IPS DF 6.9 (cell line): Measurements from ENCODE around the gene WDR53.
"Not testable (repeated sequence)": the region's sequence is repeated elsewhere in the genome, so short reads cannot be mapped to it uniquely, and the experiment has no call there.

ENCODE experiments used
- DNase-seq: peaks from one replicate; pipeline ENCODE4 v3.0.0-alpha.2; 2013; ENCODE audit warnings: low read depth, low spot score
- H3K27ac ChIP-seq: one replicate; pipeline ENCODE4 v1.5.1; 2013; ENCODE audit warnings: low read length, control low read depth
- H3K27me3 ChIP-seq: 2 replicates; pipeline ENCODE4 v1.6.1; 2013; ENCODE audit warnings: mild to moderate bottlenecking, low read length; ENCODE audit not compliant: control insufficient read depth, insufficient read depth
- H3K36me3 ChIP-seq: 2 replicates; pipeline ENCODE4 v1.6.1; 2013; ENCODE audit warnings: low read length; ENCODE audit not compliant: control insufficient read depth, insufficient read depth
- H3K4me1 ChIP-seq: 2 replicates; pipeline ENCODE4 v1.6.1; 2013; ENCODE audit warnings: low read length; ENCODE audit not compliant: control insufficient read depth, insufficient read depth
- H3K4me3 ChIP-seq: 2 replicates; pipeline ENCODE4 v1.5.1; 2013; ENCODE audit warnings: mild to moderate bottlenecking, low read length
- H3K9me3 ChIP-seq: 2 replicates; pipeline ENCODE4 v1.6.1; 2013; ENCODE audit warnings: low read length, inconsistent platforms; ENCODE audit not compliant: control insufficient read depth, insufficient read depth
- WGBS: extraction: QIAGEN DNeasy Blood & Tissue Kit; methylation state at CpG from one replicate; pipeline ENCODE4 v1.1.7; 2013; ENCODE audit warnings: mixed read lengths, missing lambda C conversion rate; ENCODE audit not compliant: insufficient read length, insufficient coverage; 5-methylcytosine and 5-hydroxymethylcytosine counted together

Gene WDR53

DNA sequence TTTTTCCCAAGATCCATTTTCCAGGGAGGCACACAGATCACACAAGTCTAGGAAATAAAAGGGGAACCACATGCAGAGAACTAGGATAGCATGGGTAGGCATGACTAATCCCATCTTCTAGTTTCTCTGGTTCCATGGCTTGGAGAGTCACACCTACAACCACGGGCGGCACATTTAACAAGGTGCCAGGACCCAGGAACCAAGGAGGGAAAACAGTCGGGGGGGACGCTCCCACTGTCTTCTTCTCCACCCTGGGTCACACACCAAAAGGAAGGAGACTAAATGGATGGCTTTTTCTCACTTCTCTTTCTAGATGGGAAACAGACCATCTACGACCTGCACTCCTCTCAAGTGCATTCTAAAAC, 48.7 kb downstream of the WDR53 start:
- Histone ChIP-seq H3K4me1 (no peaks in the 10 kb centered on the region), H3K27ac (no peak overlapping the region), H3K36me3 (no peaks in the 10 kb centered on the region), H3K27me3 (no peaks in the 10 kb centered on the region), H3K4me3 (no peak overlapping the region), H3K9me3 (peaks cover 13% of the 10 kb centered on the region)
- no CpG with 5 or more reads among the region's 5 CpGs for WGBS
- DNase-seq, result no peak

DNA sequence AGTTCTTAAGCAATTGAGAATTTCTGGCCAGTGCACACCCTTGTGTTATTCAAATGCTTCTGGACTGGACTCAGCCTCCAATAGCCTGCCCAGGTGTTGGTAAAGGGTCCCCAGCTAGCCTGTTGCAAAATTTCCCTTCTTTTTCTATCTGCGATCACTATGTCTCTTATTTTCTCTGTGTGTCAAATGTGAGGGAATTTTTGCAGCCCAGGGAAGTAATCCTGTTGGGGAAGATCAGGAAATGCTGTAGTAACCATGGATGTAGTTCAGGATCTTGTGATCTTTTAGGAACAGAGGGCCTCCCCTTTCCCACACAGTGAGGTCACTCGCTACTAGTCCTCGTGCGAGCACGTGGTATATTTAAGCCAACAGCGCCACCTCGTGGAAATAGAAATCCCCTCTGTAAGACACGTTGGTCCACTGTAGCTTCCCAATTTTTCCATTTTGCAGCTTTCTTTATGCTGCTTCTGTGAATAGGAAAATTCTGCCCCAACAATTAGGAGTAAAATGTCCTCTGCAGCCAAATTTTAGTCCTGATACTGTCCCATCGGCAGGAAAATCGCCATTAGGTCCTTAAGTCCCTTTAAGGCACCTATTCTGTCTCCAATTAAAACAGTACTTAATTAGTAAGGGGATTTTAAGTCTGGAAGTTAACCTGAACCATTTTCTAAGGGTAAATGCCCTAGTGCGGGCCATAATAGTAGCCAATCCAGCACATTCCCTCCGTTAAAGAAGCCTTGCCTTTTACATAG, 49.2 kb downstream of the WDR53 start:
- Histone ChIP-seq H3K27me3 (no peaks in the 10 kb centered on the region), H3K4me3 (no peak overlapping the region), H3K9me3 (peaks cover 13% of the 10 kb centered on the region), H3K36me3 (no peaks in the 10 kb centered on the region), H3K27ac (no peak overlapping the region), H3K4me1 (no peaks in the 10 kb centered on the region)
- no CpG with 5 or more reads among the region's 12 CpGs for WGBS
- no peak for DNase-seq

- Histone ChIP-seq H3K36me3 (no peaks in the 10 kb centered on the region), H3K4me3 (no peak overlapping the region), H3K27me3 (no peaks in the 10 kb centered on the region), H3K4me1 (no peaks in the 10 kb centered on the region), H3K9me3 (peaks cover 13% of the 10 kb centered on the region), H3K27ac (no peak overlapping the region)
- no peak for DNase-seq
- WGBS, result no CpG with 5 or more reads among the region's 2 CpGs
Observed at GRCh38 chr3:196517919-196518318, 50.4 kb downstream of the WDR53 start.

DNA sequence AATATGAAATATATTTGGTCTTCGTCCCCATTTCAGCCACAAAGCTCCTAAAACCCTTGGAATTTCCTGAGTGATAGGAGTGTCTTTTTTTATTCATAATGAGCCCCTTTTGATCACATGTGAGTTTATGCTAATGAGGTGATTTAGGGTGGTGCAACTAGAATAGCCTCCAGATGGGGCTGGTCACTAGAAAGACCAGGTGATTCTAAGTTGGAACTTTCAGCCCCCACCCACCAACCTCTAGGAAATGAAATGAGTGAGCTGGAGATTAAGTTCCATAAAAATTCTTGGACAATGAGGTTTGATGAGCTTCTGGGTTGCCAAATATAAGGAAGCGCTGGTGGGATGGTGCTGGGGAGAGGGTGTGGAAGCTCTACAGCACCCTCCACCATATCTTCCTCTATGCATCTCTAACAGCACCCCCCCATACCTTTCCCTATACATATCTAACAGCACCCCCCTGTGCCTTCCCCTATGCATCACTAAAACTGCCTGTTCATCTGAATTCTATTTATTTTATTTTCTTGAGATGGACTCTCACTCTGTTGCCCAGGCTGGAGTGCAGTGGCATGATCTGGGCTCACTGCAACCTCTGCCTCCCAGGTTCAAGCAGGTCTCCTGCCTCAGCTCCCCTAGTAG, 51.1 kb downstream of the WDR53 start:
- Histone ChIP-seq H3K4me1 (no peaks in the 10 kb centered on the region), H3K27me3 (no peaks in the 10 kb centered on the region), H3K9me3 (peaks cover 13% of the 10 kb centered on the region), H3K4me3 (no peak overlapping the region), H3K36me3 (no peaks in the 10 kb centered on the region), H3K27ac (no peak overlapping the region)
- whole genome bisulfite sequencing, result no CpG with 5 or more reads among the region's 2 CpGs
- DNase-seq, result no peak

DNA sequence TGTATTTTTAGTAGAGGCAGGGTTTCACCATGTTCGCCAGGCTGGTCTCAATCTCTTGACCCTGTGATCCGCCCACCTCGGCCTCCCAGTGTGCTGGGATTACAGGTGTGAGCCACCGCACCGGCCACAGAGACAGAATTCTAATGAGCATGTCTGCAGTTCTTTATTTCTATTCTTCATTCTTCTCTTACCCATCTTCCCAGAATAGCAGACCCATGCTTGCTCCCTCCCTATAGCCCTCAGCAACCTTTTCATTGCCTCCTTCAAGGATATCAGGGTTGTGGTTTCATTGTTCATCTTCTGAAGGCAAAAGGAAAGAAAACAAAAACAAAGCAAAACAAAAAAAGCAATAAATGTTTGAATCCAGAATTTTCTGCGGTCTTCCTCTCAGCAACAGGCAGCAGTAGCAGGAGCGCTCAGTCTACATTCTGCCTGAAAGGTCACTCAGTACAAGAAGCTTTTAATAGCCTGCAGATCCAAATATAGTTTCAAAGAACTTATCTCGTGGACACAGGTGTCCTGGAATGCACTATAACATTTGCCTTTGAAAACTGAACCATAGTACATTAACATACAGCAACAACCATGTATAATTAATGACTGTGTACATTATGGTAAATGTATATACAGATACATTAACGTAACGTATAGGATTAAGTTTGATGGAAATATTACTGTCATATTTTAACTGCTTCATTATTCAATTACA, 53.3 kb downstream of the WDR53 start, which contains the start of gene SMCO1:
Gene SMCO1 (minus strand): TSS at position 434 of the 709 bp plus-strand sequence. CDS start 137 bp downstream, at position 297.
- no peak within 1 kb of the TSS for H3K27ac ChIP-seq
- DNase-seq, result no peak
- peaks cover 10% of the 10 kb centered on the region for H3K9me3 ChIP-seq
- WGBS, result no CpG with 5 or more reads among the region's 10 CpGs
- no peak within 1 kb of the TSS for H3K4me3 ChIP-seq
- no peaks in the 10 kb centered on the region for H3K27me3 ChIP-seq
- no peaks in the 10 kb centered on the region for H3K36me3 ChIP-seq
- no peaks in the 10 kb centered on the region for H3K4me1 ChIP-seq

DNA sequence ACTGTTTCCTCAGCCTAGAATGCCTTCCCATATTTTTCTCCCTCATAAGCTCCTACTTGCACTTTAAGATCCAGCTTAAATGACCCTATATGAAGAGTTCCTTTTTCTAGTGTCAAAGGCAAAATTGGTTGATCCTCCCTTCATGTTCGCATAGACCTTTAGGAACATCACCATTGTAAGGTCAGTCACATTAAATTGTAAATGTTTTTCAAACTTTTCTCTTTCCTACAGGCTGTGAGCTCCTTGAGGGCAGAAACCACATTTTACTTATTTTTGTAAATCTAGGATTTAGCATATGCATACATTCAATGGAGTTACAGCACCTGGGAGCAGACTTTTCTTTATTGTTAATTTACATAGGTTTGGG, 54.0 kb downstream of the WDR53 start:
- no CpG with 5 or more reads among the region's 1 CpG for WGBS

GRCh38 chr3:196513697-196514349, 54.5 kb downstream of the WDR53 start:
- WGBS, result 100% methylated on average over 2 of the region's 8 CpGs
- H3K9me3 ChIP-seq, result peaks cover 4% of the 10 kb centered on the region
- H3K27me3 ChIP-seq, result no peaks in the 10 kb centered on the region
- no peak for DNase-seq
- no peaks in the 10 kb centered on the region for H3K36me3 ChIP-seq
- no peak overlapping the region for H3K4me3 ChIP-seq
- H3K4me1 ChIP-seq, result no peaks in the 10 kb centered on the region
- no peak overlapping the region for H3K27ac ChIP-seq

More for the DNA sequence above, 54.0 kb downstream of the WDR53 start:
- Histone ChIP-seq H3K27ac (no peak overlapping the region), H3K4me1 (no peaks in the 10 kb centered on the region), H3K4me3 (no peak overlapping the region), H3K27me3 (no peaks in the 10 kb centered on the region), H3K36me3 (no peaks in the 10 kb centered on the region), H3K9me3 (peaks cover 4% of the 10 kb centered on the region)
- DNase-seq, result no peak

GRCh38 chr3:196511646-196512425, 56.5 kb downstream of the WDR53 start:
- not testable (repeated sequence) for DNase-seq, H3K4me1 ChIP-seq, H3K36me3 ChIP-seq, H3K27me3 ChIP-seq, H3K27ac ChIP-seq, H3K4me3 ChIP-seq, H3K9me3 ChIP-seq
- WGBS, result no CpG with 5 or more reads among the region's 15 CpGs

- not testable (repeated sequence) for H3K4me3 ChIP-seq, H3K27me3 ChIP-seq, H3K9me3 ChIP-seq, H3K36me3 ChIP-seq, DNase-seq, H3K4me1 ChIP-seq, H3K27ac ChIP-seq
- no CpG with 5 or more reads among the region's 1 CpG for WGBS
Observed at GRCh38 chr3:196511108-196511507, 57.2 kb downstream of the WDR53 start.

GRCh38 chr3:196506687-196507086, 61.7 kb downstream of the WDR53 start:
- no CpG with 5 or more reads among the region's 8 CpGs for WGBS
- peaks cover 1% of the 10 kb centered on the region; the same call in 1 of the 2 replicates for H3K9me3 ChIP-seq
- DNase-seq, result no peak
- H3K27ac ChIP-seq, result no peak overlapping the region
- H3K36me3 ChIP-seq, result no peaks in the 10 kb centered on the region
- H3K4me3 ChIP-seq, result no peak overlapping the region
- H3K4me1 ChIP-seq, result no peaks in the 10 kb centered on the region
- H3K27me3 ChIP-seq, result no peaks in the 10 kb centered on the region
